IMR-90 (cell line): Measurements from ENCODE around the gene OR1L1. TPM values are rescaled to one million over a fixed set of nuclear protein-coding genes. Genes with fewer than 3 reads are reported as not detected.

Source experiments
- ATAC-seq: fragments of 200-7000 bp; cut with Tn5 transposase; 2 replicates; pipeline ENCODE4 v1.9.1; 2020; ENCODE audit warnings: low read depth, mild to moderate bottlenecking, moderate library complexity
- BruUV-seq: library from RNA; stranded (reverse); fragments of 400-500 nt; replicated peaks from 2 replicates; lab custom pipeline; 2021; lab: Mats Ljungman, UMichigan
- CTCF ChIA-PET: fragments of 300-600 bp; formaldehyde crosslinking; extraction: SDS; loops from one replicate; lab custom pipeline; 2021; ENCODE audit warnings: antibody characterized with exemption; lab: Yijun Ruan, JAX
- POLR2A ChIA-PET: fragments of 300-600 bp; sonication (Branson Sonifier 250); formaldehyde crosslinking; loops from one replicate; lab custom pipeline; 2022; ENCODE audit warnings: antibody characterized with exemption; ENCODE audit not compliant: unreplicated experiment; lab: Charles Lee
- DNase-seq: peaks from one replicate; pipeline ENCODE4 v3.0.0; 2013
- H2AFZ ChIP-seq: replicated peaks from 2 replicates; pipeline ENCODE3; 2013; ENCODE audit warnings: low read length, mild to moderate bottlenecking; ENCODE audit not compliant: poor library complexity
- H2AK5ac ChIP-seq: 2 replicates; pipeline ENCODE4 v1.6.1; 2013; ENCODE audit warnings: low read depth, low read length, inconsistent platforms
- H2AK9ac ChIP-seq: replicated peaks from 2 replicates; pipeline ENCODE3; 2013; ENCODE audit warnings: mild to moderate bottlenecking, low read depth, low read length, moderate library complexity; ENCODE audit not compliant: poor library complexity
- H2BK120ac ChIP-seq: 2 replicates; pipeline ENCODE4 v1.6.1; 2013; ENCODE audit warnings: low read depth, low read length, inconsistent platforms
- H2BK15ac ChIP-seq: 3 replicates; pipeline ENCODE4 v1.6.1; 2013; ENCODE audit warnings: low read depth, low read length, inconsistent platforms
- H2BK20ac ChIP-seq: 2 replicates; pipeline ENCODE4 v1.6.1; 2013; ENCODE audit warnings: low read depth, mild to moderate bottlenecking, inconsistent platforms, low read length, moderate library complexity
- H2BK5ac ChIP-seq: 2 replicates; pipeline ENCODE4 v1.6.1; 2013; ENCODE audit warnings: mild to moderate bottlenecking, low read depth, low read length, inconsistent platforms; ENCODE audit not compliant: poor library complexity, severe bottlenecking
- H3K14ac ChIP-seq: replicated peaks from 2 replicates; pipeline ENCODE4 v1.6.1; 2013; ENCODE audit warnings: low read depth, low read length, inconsistent platforms
- H3K18ac ChIP-seq: 2 replicates; pipeline ENCODE4 v1.6.1; 2013; ENCODE audit warnings: low read depth, low read length, control low read depth
- H3K23ac ChIP-seq: 2 replicates; pipeline ENCODE4 v1.6.1; 2013; ENCODE audit warnings: low read depth, low read length, inconsistent platforms
- H3K27ac ChIP-seq: 2 replicates; pipeline ENCODE4 v1.5.1; 2013; ENCODE audit warnings: mild to moderate bottlenecking, control low read depth, low read length; ENCODE audit not compliant: insufficient read depth
- H3K27me3 ChIP-seq: 2 replicates; pipeline ENCODE4 v1.6.1; 2013; ENCODE audit warnings: low read length; ENCODE audit not compliant: control insufficient read depth, insufficient read depth
- H3K36me3 ChIP-seq: 2 replicates; pipeline ENCODE4 v1.6.1; 2013; ENCODE audit warnings: low read length, mixed read lengths; ENCODE audit not compliant: control insufficient read depth, insufficient read depth
- H3K4ac ChIP-seq: 2 replicates; pipeline ENCODE4 v1.6.1; 2013; ENCODE audit warnings: low read depth, low read length, inconsistent platforms
- H3K4me1 ChIP-seq: 2 replicates; pipeline ENCODE4 v1.6.1; 2013; ENCODE audit warnings: low read length, mixed read lengths; ENCODE audit not compliant: control insufficient read depth, insufficient read depth
- H3K4me2 ChIP-seq: 2 replicates; pipeline ENCODE4 v1.6.1; 2013; ENCODE audit warnings: low read depth, mild to moderate bottlenecking, control low read depth, low read length, moderate library complexity
- H3K4me3 ChIP-seq: 2 replicates; pipeline ENCODE4 v1.5.1; 2013; ENCODE audit warnings: low read depth, mild to moderate bottlenecking, control low read depth, low read length, moderate library complexity; ENCODE audit not compliant: insufficient read depth
- H3K56ac ChIP-seq: 2 replicates; pipeline ENCODE4 v1.6.1; 2013; ENCODE audit warnings: low read length, inconsistent platforms; ENCODE audit not compliant: insufficient read depth; ENCODE audit errors: extremely low read depth
- H3K79me1 ChIP-seq, 2 experiments: 2 replicates each; pipeline ENCODE4 v1.6.1; 2013; ENCODE audit warnings: low read length in 2 of 2, inconsistent platforms in 1 of 2, low read depth in 1 of 2
- H3K9ac ChIP-seq: 2 replicates; pipeline ENCODE4 v1.6.1; 2013; ENCODE audit warnings: low read depth, low read length, control low read depth
- H3K9me1 ChIP-seq: 2 replicates; pipeline ENCODE4 v1.6.1; 2013; ENCODE audit warnings: low read length, inconsistent platforms; ENCODE audit not compliant: insufficient read depth
- H3K9me3 ChIP-seq: 2 replicates; pipeline ENCODE4 v1.6.1; 2013; ENCODE audit warnings: low read length; ENCODE audit not compliant: control insufficient read depth, insufficient read depth
- H4K20me1 ChIP-seq: 2 replicates; pipeline ENCODE4 v1.6.1; 2013; ENCODE audit warnings: low read length, inconsistent platforms; ENCODE audit not compliant: insufficient read depth
- H4K5ac ChIP-seq: 2 replicates; pipeline ENCODE4 v1.6.1; 2013; ENCODE audit warnings: mild to moderate bottlenecking, low read depth, low read length, control low read depth
- H4K8ac ChIP-seq, 2 experiments: 2 replicates each; pipeline ENCODE4 v1.6.1; 2013; ENCODE audit warnings: low read depth in 2 of 2, low read length in 2 of 2, control low read depth in 1 of 2, inconsistent platforms in 1 of 2
- H4K91ac ChIP-seq: 2 replicates; pipeline ENCODE4 v1.6.1; 2013; ENCODE audit warnings: low read depth, low read length, inconsistent platforms; ENCODE audit not compliant: insufficient read depth
- CHD1 ChIP-seq: IDR thresholded peaks from 2 replicates; pipeline ENCODE4 v1.6.1; 2012; ENCODE audit warnings: low read depth, low read length, improper control_type of control experiment
- ELK1 ChIP-seq: fragments of 150-350 bp; IDR thresholded peaks from 2 replicates; pipeline ENCODE4 v1.6.1; 2016; ENCODE audit warnings: low read depth, mild to moderate bottlenecking, low read length, moderate library complexity, borderline replicate concordance
- FOS ChIP-seq: fragments of 150-350 bp; IDR thresholded peaks from 2 replicates; pipeline ENCODE4 v1.6.1; 2016; ENCODE audit warnings: low read depth, low read length
- MAFK ChIP-seq: IDR thresholded peaks from 2 replicates; pipeline ENCODE4 v1.6.1; 2012; ENCODE audit warnings: low read depth, low read length, improper control_type of control experiment
- MAZ ChIP-seq: IDR thresholded peaks from 2 replicates; pipeline ENCODE4 v1.6.1; 2012; ENCODE audit warnings: low read depth, mild to moderate bottlenecking, low read length, improper control_type of control experiment, moderate library complexity, borderline replicate concordance
- NFE2L2 ChIP-seq: fragments of 150-350 bp; IDR thresholded peaks from 2 replicates; pipeline ENCODE4 v1.6.1; 2016; ENCODE audit warnings: low read depth, mild to moderate bottlenecking, low read length
- POLR2A ChIP-seq: IDR thresholded peaks from 2 replicates; pipeline ENCODE4 v1.6.1; 2012; ENCODE audit warnings: mild to moderate bottlenecking, low read depth, low read length
- RAD21 ChIP-seq: IDR thresholded peaks from 2 replicates; pipeline ENCODE4 v1.6.1; 2012; ENCODE audit warnings: low read length, improper control_type of control experiment
- RCOR1 ChIP-seq: IDR thresholded peaks from 2 replicates; pipeline ENCODE4 v1.6.1; 2012; ENCODE audit warnings: mild to moderate bottlenecking, low read length, improper control_type of control experiment; ENCODE audit not compliant: insufficient replicate concordance
- SMC3 ChIP-seq: fragments of 150-350 bp; IDR thresholded peaks from 2 replicates; pipeline ENCODE4 v1.6.1; 2016; ENCODE audit warnings: low read depth, mild to moderate bottlenecking, antibody characterized with exemption, low read length, moderate library complexity
- USF2 ChIP-seq: fragments of 150-350 bp; IDR thresholded peaks from 2 replicates; pipeline ENCODE4 v1.6.1; 2017; ENCODE audit warnings: mild to moderate bottlenecking, antibody characterized with exemption, low read length, low read depth
- WGBS, 2 experiments: methylation state at CpG; one replicate each; pipeline versions ENCODE4 v1.1.5 to v1.1.7; 2013; ENCODE audit warnings: missing lambda C conversion rate in 2 of 2; ENCODE audit not compliant: insufficient read length in 1 of 2; ENCODE audit errors: extremely low coverage in 2 of 2; 5-methylcytosine and 5-hydroxymethylcytosine counted together
- dilution Hi-C: fragments of 300-500 bp; cut with HindIII; formaldehyde crosslinking; loops from one replicate; pipeline ENCODE4 v1.14.3; 2018; ENCODE audit warnings: low sequenced_read_pairs; ENCODE audit not compliant: unreplicated experiment
- in situ Hi-C: fragments of 300-500 bp; cut with MboI; formaldehyde crosslinking; loops from 3 replicates; pipeline ENCODE4 v1.14.3; 2019; ENCODE audit warnings: low sequenced_read_pairs, inconsistent platforms, mixed read lengths
- intact Hi-C: fragments of 100-400 bp; cut with micrococcal nuclease; formaldehyde crosslinking; loops from 2 replicates; pipeline ENCODE4 v1.10.0; 2022
- polyA plus RNA-seq, 3 experiments: library from polyadenylated mRNA; depleted of rRNA; stranded (reverse); fragments of >200 nt; gene quantifications; 2 replicates each; pipeline ENCODE4 v1.2.3, GENCODE V29; 2012; ENCODE audit warnings: low replicate concordance in 1 of 3
- total RNA-seq: library from RNA; depleted of rRNA; stranded (reverse); fragments of >200 nt; gene quantifications from 2 replicates; pipeline ENCODE4 v1.2.3, GENCODE V29; 2012

OR1L1 gene
- total and polyA plus RNA-seq, 2 of the 4 experiments (the other 2 are of a cell fraction): not detected

- no peak overlapping the region for H3K27ac ChIP-seq
- H2AK9ac ChIP-seq: no peak overlapping the region
- no CpG with 5 or more reads among the region's 1 CpG for WGBS, 2 experiments
- H3K9me3 ChIP-seq: no peaks in the 10 kb centered on the region
- H4K91ac ChIP-seq: no peak overlapping the region
- no peaks in the 10 kb centered on the region for H3K79me1 ChIP-seq
- H2AK5ac ChIP-seq: no peak overlapping the region
- ChIA-PET CTCF (no interaction called here), POLR2A (no interaction called here)
- H4K5ac ChIP-seq: no peak overlapping the region
- no peak overlapping the region for H3K23ac ChIP-seq
- no TSS peak for BruUV-seq
- no peak overlapping the region for H3K4me3 ChIP-seq
- DNase-seq (peak; percentile 3), ATAC-seq (no peak)
- H4K8ac ChIP-seq: no peak overlapping the region
- no peak overlapping the region for H3K4me2 ChIP-seq
- H3K18ac ChIP-seq: no peak overlapping the region
- no peak overlapping the region for H3K56ac ChIP-seq
- H2BK120ac ChIP-seq: no peak overlapping the region
- no peaks in the 10 kb centered on the region for H3K36me3 ChIP-seq
- no peaks in the 10 kb centered on the region for H3K4me1 ChIP-seq
- H3K9me1 ChIP-seq: no peaks in the 10 kb centered on the region
- no peak overlapping the region for H2AFZ ChIP-seq
- H3K14ac ChIP-seq: no peak overlapping the region
- no peaks in the 10 kb centered on the region for H3K27me3 ChIP-seq
- no peak overlapping the region for H2BK15ac ChIP-seq
- no peak overlapping the region for H2BK5ac ChIP-seq
- in situ Hi-C loops: no loop called here
- no peak for TF ChIP-seq SMC3
- TF ChIP-seq ELK1: no peak
- TF ChIP-seq CHD1: no peak
- no peak for TF ChIP-seq USF2
- no peak for TF ChIP-seq MAFK
- no peak for TF ChIP-seq NFE2L2
- TF ChIP-seq RCOR1: no peak
- no peak for TF ChIP-seq RAD21
- no peak for TF ChIP-seq MAZ
- TF ChIP-seq FOS: no peak
- TF ChIP-seq POLR2A: no peak
- no peak overlapping the region for H2BK20ac ChIP-seq
- intact Hi-C loops: no loop called here
- H4K20me1 ChIP-seq: no peaks in the 10 kb centered on the region
- dilution Hi-C loops: no loop called here
- no peak overlapping the region for H3K9ac ChIP-seq
- no peak overlapping the region for H3K4ac ChIP-seq
Measured at GRCh38 chr9:122695696-122696095, 34.2 kb downstream of the OR1L1 start.
